ENCODE measurements around the gene LMX1B. TPM values are rescaled to one million over a fixed set of nuclear protein-coding genes. Genes with fewer than 3 reads are reported as not detected.

The LMX1B gene
- total and polyA plus RNA-seq, 7 donors = 0.12 to 1.4 (median 0.16) TPM; not detected in 2

DNA sequence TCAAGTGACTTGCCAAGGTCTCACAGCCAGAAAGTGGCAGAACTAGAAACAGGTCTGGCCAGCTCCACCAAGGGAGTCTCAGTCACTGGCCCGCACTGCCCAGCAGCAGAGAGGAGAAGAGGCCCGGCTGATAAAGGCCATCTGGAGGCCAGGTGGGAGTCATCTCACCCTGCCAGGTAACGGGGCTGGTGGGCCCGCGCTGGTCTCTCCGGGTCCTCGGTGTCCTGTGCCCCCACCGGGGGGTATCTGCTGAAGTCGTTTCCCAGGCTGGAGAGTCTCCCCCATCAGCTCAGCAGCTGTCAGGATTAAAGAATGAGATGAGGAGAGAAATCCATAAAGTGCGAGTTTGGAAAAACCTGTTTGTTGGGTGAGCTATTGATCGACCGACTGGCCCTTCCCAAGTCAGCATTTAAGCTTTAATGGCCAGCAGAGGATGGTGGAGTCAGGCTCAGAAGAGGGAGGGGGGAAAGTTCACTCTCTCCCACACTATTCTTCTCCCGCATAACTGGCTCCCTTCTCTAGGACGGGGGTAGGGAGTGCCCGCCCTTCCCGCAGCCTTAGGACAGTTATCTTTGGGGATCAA is 30.3 kb downstream of the LMX1B start:
- intact Hi-C loops (cut with DNase I) = no loop called here
- Histone ChIP-seq H3K27ac (no peak overlapping the region), H3K27me3 (peaks cover 6 to 79% (median 15%) of the 10 kb centered on the region in 3 donors), H3K9me3 (no peaks in the 10 kb centered on the region), H3K4me1 (no peaks in the 10 kb centered on the region), H3K36me3 (no peaks in the 10 kb centered on the region), H3K4me3 (no peak overlapping the region)
- no peak for DNase-seq
- no peak for TF ChIP-seq EP300 (IDR thresholded peaks at IDR 0.05)
- no peak for TF ChIP-seq POLR2A (IDR thresholded peaks at IDR 0.05)
- no peak for TF ChIP-seq POLR2AphosphoS5 (IDR thresholded peaks at IDR 0.05)
- TF ChIP-seq, protein P1, sequence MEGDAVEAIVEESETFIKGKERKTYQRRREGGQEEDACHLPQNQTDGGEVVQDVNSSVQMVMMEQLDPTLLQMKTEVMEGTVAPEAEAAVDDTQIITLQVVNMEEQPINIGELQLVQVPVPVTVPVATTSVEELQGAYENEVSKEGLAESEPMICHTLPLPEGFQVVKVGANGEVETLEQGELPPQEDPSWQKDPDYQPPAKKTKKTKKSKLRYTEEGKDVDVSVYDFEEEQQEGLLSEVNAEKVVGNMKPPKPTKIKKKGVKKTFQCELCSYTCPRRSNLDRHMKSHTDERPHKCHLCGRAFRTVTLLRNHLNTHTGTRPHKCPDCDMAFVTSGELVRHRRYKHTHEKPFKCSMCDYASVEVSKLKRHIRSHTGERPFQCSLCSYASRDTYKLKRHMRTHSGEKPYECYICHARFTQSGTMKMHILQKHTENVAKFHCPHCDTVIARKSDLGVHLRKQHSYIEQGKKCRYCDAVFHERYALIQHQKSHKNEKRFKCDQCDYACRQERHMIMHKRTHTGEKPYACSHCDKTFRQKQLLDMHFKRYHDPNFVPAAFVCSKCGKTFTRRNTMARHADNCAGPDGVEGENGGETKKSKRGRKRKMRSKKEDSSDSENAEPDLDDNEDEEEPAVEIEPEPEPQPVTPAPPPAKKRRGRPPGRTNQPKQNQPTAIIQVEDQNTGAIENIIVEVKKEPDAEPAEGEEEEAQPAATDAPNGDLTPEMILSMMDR (IDR thresholded peaks at IDR 0.05) = no peak
- 9 to 32% methylated on average over 16 of the region's 16 CpGs for WGBS, 2 donors

DNA sequence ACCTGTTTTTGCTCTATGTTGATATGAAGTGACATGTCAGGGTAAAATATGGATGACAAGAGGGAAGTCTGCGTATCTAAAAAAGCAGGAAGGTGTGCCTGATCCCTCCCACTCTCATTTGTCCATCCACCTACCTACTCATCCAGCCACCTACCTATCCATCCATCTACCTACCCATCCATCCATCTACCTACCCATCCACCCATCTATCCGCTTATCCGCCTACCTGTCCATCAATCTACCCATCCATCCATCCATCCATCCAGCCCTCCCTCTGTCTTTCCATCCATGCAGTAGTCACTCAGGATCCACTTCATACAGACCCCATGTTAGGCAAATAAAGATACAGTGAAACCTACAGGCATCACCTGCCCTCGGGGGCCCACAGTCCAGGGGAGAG is 32.4 kb downstream of the LMX1B start:
- H3K27me3 ChIP-seq = peaks cover 10 to 85% (median 10%) of the 10 kb centered on the region in 3 donors
- intact Hi-C loops (cut with DNase I) = no loop called here
- DNase-seq = no peak
- 61 to 75% methylated on average over 4 of the region's 4 CpGs for WGBS, 2 donors
- H3K4me3 ChIP-seq = no peak overlapping the region
- no peaks in the 10 kb centered on the region for H3K36me3 ChIP-seq
- H3K27ac ChIP-seq = no peak overlapping the region
- TF ChIP-seq POLR2AphosphoS5 (IDR thresholded peaks at IDR 0.05) (no peak), POLR2A (IDR thresholded peaks at IDR 0.05) (no peak), EP300 (IDR thresholded peaks at IDR 0.05) (no peak)
- TF ChIP-seq, protein P1 (IDR thresholded peaks at IDR 0.05) = no peak
- H3K4me1 ChIP-seq = no peaks in the 10 kb centered on the region
- H3K9me3 ChIP-seq = no peaks in the 10 kb centered on the region

DNA sequence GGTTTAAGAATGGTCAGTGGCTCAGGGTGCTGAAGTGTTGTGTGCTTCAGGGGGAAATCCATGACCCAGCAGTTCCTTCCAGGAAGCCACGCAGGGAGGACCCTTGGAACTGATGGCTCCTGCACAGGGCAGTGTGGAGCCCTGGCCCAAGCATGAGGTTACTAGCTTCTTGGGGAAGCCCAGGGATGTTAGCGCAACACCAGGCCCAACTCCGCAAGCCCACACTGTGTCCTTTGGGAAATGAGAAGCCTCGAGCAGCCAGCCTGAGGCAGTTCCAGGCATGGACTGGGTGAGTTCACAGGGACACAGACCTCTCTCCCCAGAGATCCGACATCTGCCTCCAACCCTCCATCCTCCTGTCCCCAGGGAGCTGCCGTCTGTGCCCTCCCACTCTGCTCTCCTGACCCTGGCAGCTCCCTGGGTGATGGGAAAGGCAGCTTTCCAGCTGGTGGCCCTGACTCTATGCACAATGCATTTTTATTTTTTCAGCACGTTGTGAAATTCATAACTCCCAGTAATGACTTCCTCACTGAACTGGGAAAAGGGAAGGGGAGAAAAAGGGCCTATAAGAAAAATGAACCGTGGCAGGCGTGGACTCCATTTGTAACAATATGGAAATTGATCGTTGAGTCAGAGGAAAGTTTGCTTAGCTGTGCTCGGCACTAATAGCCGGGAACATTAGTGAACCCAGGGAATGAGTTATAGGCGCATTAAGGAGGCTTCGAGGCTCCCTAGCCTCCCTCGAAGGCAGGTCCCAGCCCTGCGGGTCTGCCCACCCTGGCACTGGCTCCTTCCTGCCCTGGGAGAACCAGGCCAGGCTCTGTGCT is 34.1 kb downstream of the LMX1B start:
- Histone ChIP-seq H3K9me3 (no peaks in the 10 kb centered on the region), H3K36me3 (no peaks in the 10 kb centered on the region), H3K27me3 (peaks cover 8 to 87% (median 15%) of the 10 kb centered on the region in 3 donors), H3K27ac (no peak overlapping the region), H3K4me3 (no peak overlapping the region), H3K4me1 (no peaks in the 10 kb centered on the region)
- 67 to 76% methylated on average over 16 of the region's 16 CpGs for WGBS, 2 donors
- intact Hi-C loops (cut with DNase I) = no loop called here
- no peak for DNase-seq
- TF ChIP-seq POLR2A (IDR thresholded peaks at IDR 0.05) = no peak
- TF ChIP-seq, protein P1 (IDR thresholded peaks at IDR 0.05) = no peak
- no peak for TF ChIP-seq POLR2AphosphoS5 (IDR thresholded peaks at IDR 0.05)
- TF ChIP-seq EP300 (IDR thresholded peaks at IDR 0.05) = no peak

DNA sequence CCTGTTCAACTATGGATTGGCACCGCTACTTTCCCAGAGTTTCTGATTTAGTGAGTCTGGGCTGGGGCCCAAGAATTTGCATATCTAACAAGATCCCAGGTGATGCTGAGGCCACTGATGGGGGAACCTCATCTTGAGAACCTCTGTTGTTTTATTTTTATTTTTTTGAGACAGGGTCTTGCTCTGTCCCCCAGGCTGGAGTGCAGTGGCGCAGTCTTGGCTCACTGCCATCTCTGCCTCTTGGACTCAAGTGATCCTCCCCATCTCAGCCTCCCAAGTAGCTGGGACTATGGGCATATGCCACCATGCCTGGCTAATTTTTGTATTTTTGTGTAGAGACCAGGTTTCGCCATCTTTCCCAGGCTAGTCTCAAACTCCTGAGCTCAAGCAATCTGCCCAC is 35.7 kb downstream of the LMX1B start:
- WGBS, 2 donors = 52 to 84% methylated on average over 3 of the region's 3 CpGs
- intact Hi-C loops (cut with DNase I) = no loop called here
- Histone ChIP-seq H3K9me3 (no peaks in the 10 kb centered on the region), H3K36me3 (no peaks in the 10 kb centered on the region), H3K27ac (no peak overlapping the region), H3K4me3 (no peak overlapping the region), H3K27me3 (peaks cover 0 to 87% (median 23%) of the 10 kb centered on the region in 3 donors), H3K4me1 (no peaks in the 10 kb centered on the region)
- TF ChIP-seq EP300 (IDR thresholded peaks at IDR 0.05) = no peak
- no peak for TF ChIP-seq POLR2AphosphoS5 (IDR thresholded peaks at IDR 0.05)
- TF ChIP-seq POLR2A (IDR thresholded peaks at IDR 0.05) = no peak
- TF ChIP-seq, protein P1 (IDR thresholded peaks at IDR 0.05) = no peak
- DNase-seq = no peak

Measured in sigmoid colon (tissue), 7 donors.